Left lung (tissue), 10 donors: ENCODE measurements around the gene TNFAIP1. TPM values are rescaled to one million over a fixed set of nuclear protein-coding genes. Genes with fewer than 3 reads are reported as not detected.
A peak's percentile ranks its signal among the peaks of the same experiment; 100 is the strongest.

Experiments used
- ATAC-seq: fragments of 200-7000 bp; cut with Tn5 transposase; one replicate; pipeline ENCODE4 v1.9.1; 2020; ENCODE audit warnings: moderate library complexity
- DNase-seq, 4 donors: peaks; one replicate each; pipeline ENCODE4 v3.0.0-alpha.2; 2013 to 2020
- H3K27ac ChIP-seq, 2 donors: fragments of 200-600 bp; sonication (generic) in 1 of 2; one replicate each; pipeline versions ENCODE4 v1.5.0 to v1.8.0; 2020 to 2021
- H3K27me3 ChIP-seq, 2 donors: fragments of 200-600 bp; sonication (generic) in 1 of 2; one replicate each; pipeline versions ENCODE4 v1.5.0 to v1.8.0; 2020 to 2021
- H3K36me3 ChIP-seq, 2 donors: fragments of 200-600 bp; sonication (generic) in 1 of 2; one replicate each; pipeline versions ENCODE4 v1.5.0 to v1.8.0; 2020 to 2021
- H3K4me1 ChIP-seq, 2 donors: fragments of 200-600 bp; one replicate each; pipeline ENCODE4 v1.8.0; 2021
- H3K4me3 ChIP-seq, 2 donors: fragments of 200-600 bp; sonication (generic) in 1 of 2; one replicate each; pipeline versions ENCODE4 v1.5.0 to v1.8.0; 2020 to 2021; ENCODE audit warnings: mild to moderate bottlenecking in 1 of 2
- H3K9me3 ChIP-seq, 2 donors: fragments of 200-600 bp; sonication (generic) in 1 of 2; one replicate each; pipeline versions ENCODE4 v1.5.0 to v1.8.0; 2020 to 2021
- CTCF ChIP-seq, 2 donors: fragments of 200-600 bp; sonication (generic) in 1 of 2; IDR thresholded peaks; one replicate each; pipeline versions ENCODE4 v1.5.0 to v1.8.0; 2021; ENCODE audit warnings: antibody characterized with exemption in 2 of 2
- intact Hi-C, 2 donors: fragments of 100-400 bp; cut with DNase I; formaldehyde crosslinking; loops; one replicate each; pipeline versions ENCODE4 v1.11.2 to v1.14.2; 2022
- polyA plus RNA-seq, 6 donors: library from polyadenylated mRNA; unstranded; fragments of 120-200 nt; gene quantifications; one replicate each; pipeline ENCODE4 v1.2.1, GENCODE V29; 2013; ENCODE audit not compliant: insufficient read length in 6 of 6
- total RNA-seq, 2 donors: library from RNA; stranded (reverse); fragmentation: NEBNext Ultra II Directional; extraction: Animal tissue kit (Norgen Biotek cat#: 25700); gene quantifications; one replicate each; pipeline ENCODE4 v1.2.1, GENCODE V29; 2021
- donor health status: DM: no; HTN: yes; CAD: no.
- donor health status: DM: no; HTN: no; CAD: no.

The TNFAIP1 gene
- total and polyA plus RNA-seq, 8 donors: 34.2 to 80.7 (median 40.9) TPM

- Histone ChIP-seq H3K27ac (no peak overlapping the region), H3K27me3 (peaks cover 0 to 34% of the 10 kb centered on the region in 2 donors), H3K9me3 (no peaks in the 10 kb centered on the region), H3K36me3 (no peaks in the 10 kb centered on the region), H3K4me3 (peak overlapping the region in 1 of 2 donors; percentile 24), H3K4me1 (peaks cover 0 to 38% of the 10 kb centered on the region in 2 donors)
- DNase-seq (peak in 1 of 4 donors; percentile 87), ATAC-seq (peak; percentile 48)
- TF ChIP-seq CTCF (IDR thresholded peaks at IDR 0.05): peak; percentile 16 to 19
- intact Hi-C loops: no loop called here
Measured at GRCh38 chr17:28381141-28381825, 45.7 kb downstream of the TNFAIP1 start.

- ATAC-seq: peak; percentile 87
- H3K9me3 ChIP-seq: no peaks in the 10 kb centered on the region
- TF ChIP-seq CTCF (IDR thresholded peaks at IDR 0.05): no peak
- peaks cover 0 to 17% of the 10 kb centered on the region in 2 donors for H3K36me3 ChIP-seq
- H3K27me3 ChIP-seq: peaks cover 0 to 34% of the 10 kb centered on the region in 2 donors
- H3K4me1 ChIP-seq: peaks cover 0 to 38% of the 10 kb centered on the region in 2 donors
- peak in 2 of 4 donors; percentile 83 to 90 for DNase-seq
- H3K4me3 ChIP-seq: peak overlapping the region; percentile 34 to 61
- H3K27ac ChIP-seq: peak overlapping the region; percentile 48 to 63
- intact Hi-C loops: no loop called here
Measured at GRCh38 chr17:28384281-28385036, 48.9 kb downstream of the TNFAIP1 start.

- no peak for TF ChIP-seq CTCF (IDR thresholded peaks at IDR 0.05)
- H3K27ac ChIP-seq: peak overlapping the region in 1 of 2 donors; percentile 63
- peaks cover 0 to 34% of the 10 kb centered on the region in 2 donors for H3K27me3 ChIP-seq
- H3K36me3 ChIP-seq: peaks cover 0 to 23% of the 10 kb centered on the region in 2 donors
- DNase-seq: peak in 1 of 4 donors; percentile 84
- intact Hi-C loops: no loop called here
- peak; percentile 62 for ATAC-seq
- H3K9me3 ChIP-seq: no peaks in the 10 kb centered on the region
- peaks cover 0 to 38% of the 10 kb centered on the region in 2 donors for H3K4me1 ChIP-seq
- peak overlapping the region; percentile 34 to 61 for H3K4me3 ChIP-seq
Measured at GRCh38 chr17:28385037-28385400, 49.5 kb downstream of the TNFAIP1 start.

GRCh38 chr17:28385406-28385805 is 49.8 kb downstream of the TNFAIP1 start:
- Histone ChIP-seq H3K4me3 (peak overlapping the region; percentile 34 to 61), H3K4me1 (peaks cover 0 to 34% of the 10 kb centered on the region in 2 donors), H3K27ac (no peak overlapping the region), H3K36me3 (peaks cover 0 to 27% of the 10 kb centered on the region in 2 donors), H3K27me3 (peaks cover 0 to 33% of the 10 kb centered on the region in 2 donors), H3K9me3 (no peaks in the 10 kb centered on the region)
- DNase-seq (no peak), ATAC-seq (no peak)
- no peak for TF ChIP-seq CTCF (IDR thresholded peaks at IDR 0.05)
- intact Hi-C loops: no loop called here

- Histone ChIP-seq H3K36me3 (peaks cover 0 to 36% of the 10 kb centered on the region in 2 donors), H3K27ac (no peak overlapping the region), H3K4me1 (peaks cover 0 to 24% of the 10 kb centered on the region in 2 donors), H3K9me3 (no peaks in the 10 kb centered on the region), H3K27me3 (peaks cover 0 to 23% of the 10 kb centered on the region in 2 donors), H3K4me3 (no peak overlapping the region)
- intact Hi-C loops: no loop called here
- ATAC-seq (no peak), DNase-seq (no peak)
- no peak for TF ChIP-seq CTCF (IDR thresholded peaks at IDR 0.05)
Measured at GRCh38 chr17:28386391-28386790, 50.8 kb downstream of the TNFAIP1 start.
